GM18873 (cell line): ENCODE measurements around the gene DGKH.
"Not testable (repeated sequence)": the region's sequence is repeated elsewhere in the genome, so short reads cannot be mapped to it uniquely, and the experiment has no call there.

Experiments used
- ATAC-seq: cut with Tn5 transposase; IDR thresholded peaks from one replicate; pipeline ENCODE4 v1.9.1; 2021; ENCODE audit warnings: mild to moderate bottlenecking, moderate library complexity, moderate number of reproducible peaks; ENCODE audit not compliant: unreplicated experiment, low FRiP score

The DGKH gene

GRCh38 chr13:42219051-42219450 is 170.6 kb downstream of the DGKH start:
- ATAC-seq, result no peak

GRCh38 chr13:42219876-42220275 is 171.4 kb downstream of the DGKH start:
- ATAC-seq, result no peak

- no peak for ATAC-seq
These were observed 172.8 kb downstream of the DGKH start for GRCh38 chr13:42221121-42221765.

GRCh38 chr13:42223681-42224080 is 175.2 kb downstream of the DGKH start:
- no peak for ATAC-seq

- no peak for ATAC-seq
These were observed 176.6 kb downstream of the DGKH start for GRCh38 chr13:42225051-42225450.

- not testable (repeated sequence) for ATAC-seq
These were observed 178.3 kb downstream of the DGKH start for GRCh38 chr13:42226759-42227158.

- no peak for ATAC-seq
These were observed 180.1 kb downstream of the DGKH start for GRCh38 chr13:42228527-42228926.

- ATAC-seq, result no peak
These were observed 180.8 kb downstream of the DGKH start for GRCh38 chr13:42229287-42229686.

GRCh38 chr13:42232671-42233070 is 184.2 kb downstream of the DGKH start:
- ATAC-seq, result no peak

GRCh38 chr13:42233726-42234125 is 185.3 kb downstream of the DGKH start:
- ATAC-seq, result no peak

- no peak for ATAC-seq
These were observed 190.7 kb downstream of the DGKH start for GRCh38 chr13:42239161-42239560.

GRCh38 chr13:42239644-42240043 is 191.2 kb downstream of the DGKH start:
- no peak for ATAC-seq

- ATAC-seq, result no peak
These were observed 198.1 kb downstream of the DGKH start for GRCh38 chr13:42246541-42246940.

- ATAC-seq, result no peak
These were observed 199.4 kb downstream of the DGKH start for GRCh38 chr13:42247883-42248282.

GRCh38 chr13:42255886-42256285 is 207.4 kb downstream of the DGKH start:
- no peak for ATAC-seq

GRCh38 chr13:42258747-42259146 is 210.3 kb downstream of the DGKH start:
- no peak for ATAC-seq

GRCh38 chr13:42259515-42259914 is 211.1 kb downstream of the DGKH start:
- no peak for ATAC-seq

- ATAC-seq, result no peak
These were observed 212.6 kb downstream of the DGKH start for GRCh38 chr13:42260903-42261654.

- ATAC-seq, result no peak
These were observed 218.0 kb downstream of the DGKH start for GRCh38 chr13:42266473-42266872.

GRCh38 chr13:42270160-42270856 is 221.9 kb downstream of the DGKH start:
- no peak for ATAC-seq

GRCh38 chr13:42270857-42271215 is 222.4 kb downstream of the DGKH start:
- no peak for ATAC-seq
